CD4-positive, alpha-beta T cell treated with Interleukin-2 at 100 ng/mL for 4 hours (primary cell): Measurements from ENCODE around the gene METRNL.
A peak's percentile ranks its signal among the peaks of the same experiment; 100 is the strongest.
"Not testable (repeated sequence)": the region's sequence is repeated elsewhere in the genome, so short reads cannot be mapped to it uniquely, and the experiment has no call there.

Source experiments
- DNase-seq: peaks from one replicate; pipeline ENCODE4 v3.0.0-alpha.2; 2020; ENCODE audit warnings: low spot score

The METRNL gene

GRCh38 chr17:83052241-83052564 is 27.2 kb upstream of the METRNL start:
- DNase-seq: no peak

- DNase-seq: no peak
Measured at GRCh38 chr17:83053021-83053681, 26.3 kb upstream of the METRNL start.

GRCh38 chr17:83053739-83054451 is 25.5 kb upstream of the METRNL start:
- DNase-seq: peak; percentile 23

- no peak for DNase-seq
Measured at GRCh38 chr17:83054518-83055125, 24.8 kb upstream of the METRNL start.

- DNase-seq: not testable (repeated sequence)
Measured at GRCh38 chr17:83055176-83055575, 24.2 kb upstream of the METRNL start.

GRCh38 chr17:83055911-83056582 is 23.4 kb upstream of the METRNL start:
- no peak for DNase-seq

- no peak for DNase-seq
Measured at GRCh38 chr17:83056583-83057396, 22.6 kb upstream of the METRNL start.

- DNase-seq: no peak
Measured at GRCh38 chr17:83057397-83057761, 22.0 kb upstream of the METRNL start.

- no peak for DNase-seq
Measured at GRCh38 chr17:83057793-83058265, 21.6 kb upstream of the METRNL start.

GRCh38 chr17:83058266-83058798 is 21.1 kb upstream of the METRNL start:
- DNase-seq: no peak

GRCh38 chr17:83061586-83061985 is 17.8 kb upstream of the METRNL start:
- no peak for DNase-seq

GRCh38 chr17:83062011-83062817 is 17.2 kb upstream of the METRNL start:
- no peak for DNase-seq

GRCh38 chr17:83062818-83063671 is 16.4 kb upstream of the METRNL start:
- DNase-seq: no peak

GRCh38 chr17:83064021-83064731 is 15.2 kb upstream of the METRNL start:
- DNase-seq: no peak

- no peak for DNase-seq
Measured at GRCh38 chr17:83064732-83065659, 14.4 kb upstream of the METRNL start.

GRCh38 chr17:83065660-83066542 is 13.5 kb upstream of the METRNL start:
- no peak for DNase-seq

GRCh38 chr17:83066543-83066890 is 12.9 kb upstream of the METRNL start:
- DNase-seq: not testable (repeated sequence)
